Measurements from ENCODE around the gene C8B. TPM values are rescaled to one million over a fixed set of nuclear protein-coding genes. Genes with fewer than 3 reads are reported as not detected.

Gene C8B
- total and polyA plus RNA-seq, 2 of the 13 experiments (the other 11 are each of a cell fraction or from before 2014, with no cell fraction given) = 8.4 to 11.3 TPM

DNA sequence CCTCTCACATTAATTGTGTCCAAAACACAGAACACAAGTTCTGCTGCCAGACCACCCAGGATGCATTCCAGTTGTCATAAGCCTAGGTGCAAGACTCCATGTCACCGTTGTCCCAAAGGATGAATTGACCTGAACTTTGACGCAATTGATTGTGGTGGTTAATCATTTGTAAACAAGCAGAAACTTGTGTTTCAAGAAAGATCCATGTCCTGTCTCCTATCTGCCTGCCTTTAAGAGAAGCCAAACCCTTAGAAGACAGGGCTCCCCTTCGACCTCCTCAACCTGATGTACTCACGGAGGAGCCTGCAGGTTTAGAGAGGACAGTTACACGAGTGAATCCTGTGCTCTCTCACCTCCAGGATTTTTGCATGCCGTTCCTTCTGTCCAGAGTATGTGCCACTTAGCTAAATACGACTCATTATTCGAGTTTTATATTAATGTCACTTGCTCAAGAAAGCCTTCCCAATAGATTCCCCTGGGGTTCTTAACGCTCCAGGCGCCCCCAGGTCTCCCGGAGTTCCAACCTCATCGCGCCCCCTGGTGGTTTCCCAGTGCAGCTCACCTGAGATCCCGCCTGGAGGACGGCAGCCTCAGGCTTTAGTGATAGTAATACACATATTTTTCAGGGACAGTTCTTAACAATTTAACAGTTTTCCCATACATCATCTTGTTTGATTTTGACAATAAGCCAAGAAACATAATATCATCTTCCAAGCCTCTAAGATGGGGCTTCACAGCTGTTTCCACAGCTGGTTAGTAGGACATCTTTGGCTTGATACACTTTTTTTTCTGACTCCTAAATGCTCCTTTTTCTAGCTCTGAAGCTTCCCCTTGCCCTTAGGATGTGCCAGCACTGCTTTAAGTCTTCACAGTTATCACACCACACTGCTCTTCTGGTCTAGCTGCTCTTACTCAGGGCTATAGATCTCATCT is 2.4 kb upstream of the C8B start (continued):
- TF ChIP-seq ZNF124 (CRISPR knock-in tag; IDR thresholded peaks at IDR 0.05) (no peak), ZNF724P (CRISPR knock-in tag; IDR thresholded peaks at IDR 0.05; ENCODE audit: borderline replicate concordance) (no peak), NCOA1 (CRISPR knock-in tag; IDR thresholded peaks at IDR 0.05) (no peak), NRL (CRISPR knock-in tag; IDR thresholded peaks at IDR 0.05; ENCODE audit: borderline replicate concordance) (no peak), NFKB2 (CRISPR knock-in tag; IDR thresholded peaks at IDR 0.05; ENCODE audit: borderline replicate concordance) (no peak), ATF7 (IDR thresholded peaks at IDR 0.05) (no peak), ATF7 (CRISPR knock-in tag; IDR thresholded peaks at IDR 0.05) (no peak), THAP11 (CRISPR knock-in tag; IDR thresholded peaks at IDR 0.05) (no peak), ZNF232 (CRISPR knock-in tag; IDR thresholded peaks at IDR 0.05; ENCODE audit: borderline replicate concordance) (no peak), ZNF556 (CRISPR knock-in tag; IDR thresholded peaks at IDR 0.05; ENCODE audit: borderline replicate concordance) (no peak), ZNF510 (CRISPR knock-in tag; IDR thresholded peaks at IDR 0.05; ENCODE audit: low read depth) (no peak), AFF4 (CRISPR knock-in tag; IDR thresholded peaks at IDR 0.05) (no peak)
- TF ChIP-seq, protein P1, sequence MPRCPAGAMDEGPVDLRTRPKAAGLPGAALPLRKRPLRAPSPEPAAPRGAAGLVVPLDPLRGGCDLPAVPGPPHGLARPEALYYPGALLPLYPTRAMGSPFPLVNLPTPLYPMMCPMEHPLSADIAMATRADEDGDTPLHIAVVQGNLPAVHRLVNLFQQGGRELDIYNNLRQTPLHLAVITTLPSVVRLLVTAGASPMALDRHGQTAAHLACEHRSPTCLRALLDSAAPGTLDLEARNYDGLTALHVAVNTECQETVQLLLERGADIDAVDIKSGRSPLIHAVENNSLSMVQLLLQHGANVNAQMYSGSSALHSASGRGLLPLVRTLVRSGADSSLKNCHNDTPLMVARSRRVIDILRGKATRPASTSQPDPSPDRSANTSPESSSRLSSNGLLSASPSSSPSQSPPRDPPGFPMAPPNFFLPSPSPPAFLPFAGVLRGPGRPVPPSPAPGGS (CRISPR knock-in tag; IDR thresholded peaks at IDR 0.05) = no peak
- TF ChIP-seq, protein P2, sequence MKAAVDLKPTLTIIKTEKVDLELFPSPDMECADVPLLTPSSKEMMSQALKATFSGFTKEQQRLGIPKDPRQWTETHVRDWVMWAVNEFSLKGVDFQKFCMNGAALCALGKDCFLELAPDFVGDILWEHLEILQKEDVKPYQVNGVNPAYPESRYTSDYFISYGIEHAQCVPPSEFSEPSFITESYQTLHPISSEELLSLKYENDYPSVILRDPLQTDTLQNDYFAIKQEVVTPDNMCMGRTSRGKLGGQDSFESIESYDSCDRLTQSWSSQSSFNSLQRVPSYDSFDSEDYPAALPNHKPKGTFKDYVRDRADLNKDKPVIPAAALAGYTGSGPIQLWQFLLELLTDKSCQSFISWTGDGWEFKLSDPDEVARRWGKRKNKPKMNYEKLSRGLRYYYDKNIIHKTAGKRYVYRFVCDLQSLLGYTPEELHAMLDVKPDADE (CRISPR knock-in tag; IDR thresholded peaks at IDR 0.05) = no peak

Measured in HepG2 (cell line).